Measurements from ENCODE around the gene DSCAM. TPM values are rescaled to one million over a fixed set of nuclear protein-coding genes. Genes with fewer than 3 reads are reported as not detected.

The DSCAM gene
- total and polyA plus RNA-seq, 2 donors (not counting 3 experiments of a cell fraction or from before 2014, with no cell fraction given), result not detected

GRCh38 chr21:40792691-40793456 is 54.1 kb downstream of the DSCAM start:
- ChIA-PET POLR2A (no interaction called here), CTCF (no interaction called here)
- Histone ChIP-seq H3K4me1 (ENCODE audit: control insufficient read depth, extremely low read depth, insufficient read depth, low read length) (no peaks in the 10 kb centered on the region), H4K20me1 (replicated peaks; ENCODE audit: control insufficient read depth, extremely low read depth, insufficient read depth, low read length) (no peaks in the 10 kb centered on the region), H3K4me2 (ENCODE audit: insufficient read depth, low read length) (no peak overlapping the region), H2AFZ (ENCODE audit: low read depth, low read length) (no peak overlapping the region), H3K9me1 (replicated peaks; ENCODE audit: control insufficient read depth, extremely low read depth, insufficient read depth, low read length) (no peaks in the 10 kb centered on the region), H3K79me2 (ENCODE audit: control insufficient read depth, insufficient read depth, low read length) (no peaks in the 10 kb centered on the region), H3K27ac (ENCODE audit: insufficient read depth, low read depth, low read length) (no peak overlapping the region), H3K9ac (replicated peaks; ENCODE audit: extremely low read depth, insufficient read depth, low read length) (no peak overlapping the region), H3K4me3 (replicated peaks in 1 of 3; ENCODE audit: insufficient read depth in 1 of 3, low read depth in 1 of 3, low read length in 3 of 3) (no peak overlapping the region), H3K27me3 (ENCODE audit: control insufficient read depth in 2 of 2, insufficient read depth in 2 of 2, low read length in 2 of 2) (no peaks in the 10 kb centered on the region), H3K9me3 (replicated peaks; ENCODE audit: control insufficient read depth, insufficient read depth, low read length) (no peaks in the 10 kb centered on the region), H3K36me3 (ENCODE audit: control insufficient read depth in 2 of 2, extremely low read depth in 1 of 2, insufficient read depth in 2 of 2, low read length in 2 of 2) (no peaks in the 10 kb centered on the region)
- FAIRE-seq (no peak), DNase-seq (ENCODE audit: low read depth, low spot score) (no peak)
- no TSS peak for BruUV-seq (replicated peaks)
- intact Hi-C loops (cut with micrococcal nuclease), result no loop called here
- dilution Hi-C loops (cut with MboI; ENCODE audit: extremely low pct_ligation_motif_present, low sequenced_read_pairs), result no loop called here
- TF ChIP-seq POLR2AphosphoS5 (IDR thresholded peaks at IDR 0.05; ENCODE audit: insufficient read depth, low read depth, low read length), result no peak
- TF ChIP-seq MYC (IDR thresholded peaks at IDR 0.05; ENCODE audit: low read depth, low read length), result no peak
- no peak for TF ChIP-seq CTCF (IDR thresholded peaks at IDR 0.05; ENCODE audit: extremely low read depth in 1 of 2, insufficient read depth in 1 of 2, low read depth in 1 of 2, low read length in 2 of 2)
- TF ChIP-seq EZH2 (IDR thresholded peaks at IDR 0.05; ENCODE audit: borderline replicate concordance, low read depth, low read length, severe bottlenecking), result no peak
- TF ChIP-seq, protein P1, sequence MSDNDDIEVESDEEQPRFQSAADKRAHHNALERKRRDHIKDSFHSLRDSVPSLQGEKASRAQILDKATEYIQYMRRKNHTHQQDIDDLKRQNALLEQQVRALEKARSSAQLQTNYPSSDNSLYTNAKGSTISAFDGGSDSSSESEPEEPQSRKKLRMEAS (IDR thresholded peaks at IDR 0.05; ENCODE audit: insufficient read depth, insufficient read length), result no peak
- no peak for TF ChIP-seq POLR2A (IDR thresholded peaks at IDR 0.05; ENCODE audit: low read depth, low read length)
- no peak for TF ChIP-seq JUN (IDR thresholded peaks at IDR 0.05; ENCODE audit: borderline replicate concordance, insufficient read depth, insufficient read length, low read depth)
- TF ChIP-seq FOS (IDR thresholded peaks at IDR 0.05; ENCODE audit: borderline replicate concordance, insufficient read depth, low read length), result no peak
- TF ChIP-seq GATA2 (IDR thresholded peaks at IDR 0.05; ENCODE audit: insufficient read depth, insufficient read length, low read depth, low read length), result no peak
